Esophagus muscularis mucosa (tissue), 3 donors: ENCODE measurements around the gene PRKACA.

Source experiments
- CTCF ChIP-seq, 3 experiments: fragments of 200-600 bp in 2 of 3; fragments of 450-650 bp in 1 of 3; sonication (generic) in 2 of 3; IDR thresholded peaks; one replicate each; pipeline ENCODE4 v1.5.1; 2017 to 2019; ENCODE audit warnings: antibody characterized with exemption in 3 of 3, mild to moderate bottlenecking in 2 of 3, moderate library complexity in 1 of 3
- POLR2AphosphoS5 ChIP-seq, 2 donors: sonication (generic); formaldehyde crosslinking; IDR thresholded peaks; one replicate each; pipeline ENCODE4 v1.6.1; 2017; ENCODE audit warnings: antibody characterized with exemption in 2 of 2

DNA sequence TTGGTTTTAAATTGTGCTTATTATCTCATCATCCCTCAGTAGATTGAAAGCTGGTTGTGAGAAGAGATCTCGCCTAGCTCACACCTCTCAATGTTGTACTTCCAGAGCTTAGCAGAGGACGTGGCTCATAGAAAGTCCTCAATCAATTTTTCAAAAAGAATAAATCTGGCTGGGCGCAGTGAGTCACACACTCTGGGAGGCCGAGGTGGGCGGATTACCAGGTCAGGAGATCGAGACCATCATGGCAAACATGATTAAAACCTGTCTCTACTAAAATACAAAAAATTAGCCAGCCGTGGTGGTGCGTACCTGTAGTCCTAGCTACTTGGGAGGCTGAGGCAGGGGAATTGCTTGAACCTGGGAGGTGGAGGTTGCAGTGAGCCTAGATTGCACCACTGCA, 23.5 kb upstream of the PRKACA start:
- no peak for TF ChIP-seq CTCF (IDR thresholded peaks at IDR 0.05)
- no peak for TF ChIP-seq POLR2AphosphoS5 (IDR thresholded peaks at IDR 0.05)
